ENCODE results near the gene FAM149B1.

The FAM149B1 gene

DNA sequence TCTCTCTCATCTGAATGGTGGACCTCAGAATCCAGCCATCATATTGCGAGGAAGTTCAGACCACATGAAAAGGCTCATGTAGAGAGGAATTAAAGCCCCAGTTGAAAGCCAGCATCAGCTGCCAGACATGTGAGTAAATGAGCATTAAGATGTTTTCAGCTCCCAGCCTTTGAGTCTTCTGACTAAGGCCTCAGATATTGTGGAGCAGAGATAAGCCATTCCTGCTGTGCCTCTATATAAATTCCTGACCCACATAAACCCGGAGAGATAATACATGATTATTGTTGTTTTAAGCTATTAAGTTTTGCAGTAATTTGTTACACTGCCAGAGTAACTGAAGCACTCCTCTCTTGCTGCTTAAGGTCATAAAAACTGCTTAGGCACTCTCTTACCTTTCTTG, 14.6 kb downstream of the FAM149B1 start:
- DNase-seq: no peak

DNA sequence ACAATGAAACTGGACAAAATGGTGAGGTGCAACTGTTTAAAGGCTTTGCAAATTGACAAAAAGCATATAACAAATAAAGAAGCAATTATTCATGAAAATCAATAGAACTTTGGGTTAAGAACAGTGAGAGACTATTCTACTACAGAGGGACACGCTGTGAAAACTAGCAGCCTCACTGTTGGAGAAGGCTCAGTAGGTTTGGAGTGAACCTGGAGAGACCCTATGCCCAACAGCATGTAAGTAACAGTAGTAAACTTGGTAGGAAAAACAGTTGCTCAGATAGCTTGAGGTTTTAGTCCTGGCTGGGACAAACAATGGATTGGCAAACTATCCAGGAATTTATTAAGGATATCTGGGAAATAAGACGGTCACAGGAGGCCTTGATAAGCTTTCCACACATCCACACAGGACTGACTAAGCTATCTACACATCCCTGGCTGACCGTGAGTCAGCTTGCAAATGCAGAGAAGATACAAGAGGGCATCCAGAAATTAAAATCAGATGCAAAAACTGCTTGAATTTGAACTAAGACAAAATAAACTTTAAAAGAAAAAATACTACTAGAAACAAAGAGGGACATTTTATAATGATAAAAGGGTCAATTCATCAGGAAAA, 15.9 kb downstream of the FAM149B1 start:
- DNase-seq: no peak

DNA sequence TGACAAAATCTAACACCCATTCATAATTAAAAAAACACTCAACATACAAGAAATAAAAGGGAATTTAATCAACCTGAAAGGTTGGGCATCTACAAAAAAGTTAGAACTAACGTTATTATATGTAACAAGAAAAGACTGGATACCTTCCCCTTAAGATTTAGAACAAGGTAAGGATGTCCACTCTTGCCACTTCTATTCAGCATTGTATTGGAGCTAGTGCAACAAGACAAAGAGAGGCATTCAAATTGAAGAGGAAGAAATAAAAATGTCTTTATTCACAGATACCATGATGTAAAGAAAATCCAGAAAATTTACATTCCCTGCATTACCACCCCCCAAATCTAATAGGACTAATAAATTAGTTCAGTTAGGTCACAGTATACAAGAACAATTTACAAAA, 18.3 kb downstream of the FAM149B1 start:
- DNase-seq: no peak

DNA sequence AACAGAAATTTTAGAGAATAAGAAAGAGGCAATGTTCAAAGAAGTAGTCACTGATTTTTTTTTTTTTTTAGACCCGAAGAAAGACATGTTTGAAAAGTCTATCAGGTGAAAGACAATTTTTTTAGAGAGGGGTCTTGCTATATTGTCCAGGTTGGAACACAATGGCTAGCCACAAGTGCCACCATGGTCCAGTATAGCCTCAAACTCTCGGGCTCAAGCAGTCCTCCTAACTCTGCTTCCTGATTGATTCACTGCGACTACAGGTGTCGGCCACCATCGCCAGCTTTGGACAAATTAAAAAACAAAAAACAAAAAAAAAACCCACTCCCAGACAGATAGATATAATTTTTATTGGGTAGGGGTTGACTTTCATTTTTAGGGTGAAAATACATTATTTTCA, 22.3 kb downstream of the FAM149B1 start:
- no peak for DNase-seq

DNA sequence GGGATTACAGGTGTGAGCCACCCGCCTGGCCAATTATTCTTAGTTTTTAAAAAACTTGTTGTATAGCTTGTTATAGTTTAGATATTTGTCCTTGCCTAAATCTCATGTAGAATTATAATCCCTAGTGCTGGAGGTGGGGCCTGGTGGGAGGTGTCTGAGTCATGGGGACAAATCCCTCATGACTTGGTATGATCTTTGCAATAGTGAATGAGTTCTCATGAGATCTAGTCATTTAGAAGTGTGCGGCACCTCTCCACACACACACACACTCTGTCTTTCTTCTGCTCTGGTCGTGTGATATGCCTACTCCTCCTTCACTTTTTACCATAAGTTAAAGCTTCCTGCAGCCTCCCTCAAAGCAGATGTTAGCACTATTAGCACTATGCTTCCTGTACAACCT, 37.2 kb downstream of the FAM149B1 start:
- no peak for DNase-seq

DNA sequence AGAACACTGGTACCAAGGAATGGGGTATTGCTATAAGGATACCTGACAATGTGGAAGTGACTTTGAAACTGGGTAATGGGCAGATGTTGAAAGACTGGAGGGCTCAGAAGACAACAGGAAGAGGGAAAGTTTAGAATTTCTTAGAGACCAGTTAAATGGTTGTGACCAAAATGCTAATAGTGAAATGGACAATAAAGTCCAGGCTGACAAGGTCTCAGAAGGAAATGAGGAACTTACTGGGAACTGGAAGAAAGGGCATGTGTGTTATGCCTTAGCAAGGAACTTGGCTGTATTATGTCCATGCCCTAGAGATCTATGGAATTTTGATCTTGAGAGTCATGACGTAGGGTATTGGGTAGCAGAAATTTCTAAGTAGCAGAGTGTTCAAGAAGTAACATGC, 38.0 kb downstream of the FAM149B1 start:
- no peak for DNase-seq

DNA sequence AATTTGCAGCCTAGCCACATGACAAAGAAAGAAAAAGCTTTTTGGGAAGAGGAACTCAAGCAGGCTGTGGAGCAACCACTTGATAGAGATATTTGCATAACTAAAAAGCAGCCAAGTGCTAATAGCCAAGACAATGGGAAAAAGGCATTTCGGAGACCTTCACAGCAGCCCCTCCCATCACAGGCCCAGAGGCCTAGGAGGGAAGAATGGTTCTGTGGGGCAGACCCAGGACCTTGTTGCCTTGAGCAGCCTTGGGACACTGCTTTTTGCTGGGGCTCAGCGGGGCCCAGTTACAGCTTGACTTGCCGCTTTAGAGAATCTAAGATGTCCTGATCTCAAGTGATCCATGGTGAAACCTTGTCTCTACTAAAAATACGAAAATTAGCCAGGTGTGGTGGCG, 38.5 kb downstream of the FAM149B1 start:
- DNase-seq: no peak

DNA sequence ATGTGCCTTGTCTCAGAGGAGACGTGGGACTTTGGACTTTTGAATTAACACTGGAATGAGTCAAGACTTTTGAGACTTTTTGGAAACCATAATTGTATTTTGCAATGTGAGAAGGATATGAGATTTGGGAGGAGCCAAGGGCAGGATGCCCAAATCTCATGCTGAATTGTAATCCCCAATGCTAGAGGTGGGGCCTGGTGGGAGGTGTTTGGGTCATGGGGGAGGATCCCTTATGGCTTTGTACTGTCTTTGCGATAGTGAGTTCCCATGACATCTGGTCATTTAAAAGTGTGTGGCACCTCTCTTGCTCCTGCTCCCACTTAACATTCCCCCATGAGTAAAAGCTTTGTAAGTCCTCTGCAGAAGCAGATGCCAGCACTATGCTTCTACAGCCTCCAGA, 40.0 kb downstream of the FAM149B1 start:
- no peak for DNase-seq

DNA sequence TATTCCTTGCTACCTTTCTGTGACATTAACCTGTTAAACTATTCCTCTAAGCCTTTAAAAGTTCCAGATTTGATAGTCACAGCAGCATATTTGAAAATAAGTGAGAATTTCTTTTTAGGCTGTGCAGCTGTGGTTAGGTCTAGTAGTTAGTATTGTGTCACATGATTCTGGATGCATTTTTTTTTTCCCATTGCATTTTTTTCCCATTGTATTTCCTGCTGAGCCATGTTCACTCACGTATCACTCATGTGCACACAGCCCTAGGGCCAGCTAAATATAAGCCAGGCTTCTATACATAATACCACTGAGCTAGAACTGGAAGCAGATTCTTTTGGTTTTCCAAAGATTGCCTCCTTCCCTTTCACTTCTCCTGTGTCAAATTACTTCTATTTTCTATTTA, 41.8 kb downstream of the FAM149B1 start:
- no peak for DNase-seq

DNA sequence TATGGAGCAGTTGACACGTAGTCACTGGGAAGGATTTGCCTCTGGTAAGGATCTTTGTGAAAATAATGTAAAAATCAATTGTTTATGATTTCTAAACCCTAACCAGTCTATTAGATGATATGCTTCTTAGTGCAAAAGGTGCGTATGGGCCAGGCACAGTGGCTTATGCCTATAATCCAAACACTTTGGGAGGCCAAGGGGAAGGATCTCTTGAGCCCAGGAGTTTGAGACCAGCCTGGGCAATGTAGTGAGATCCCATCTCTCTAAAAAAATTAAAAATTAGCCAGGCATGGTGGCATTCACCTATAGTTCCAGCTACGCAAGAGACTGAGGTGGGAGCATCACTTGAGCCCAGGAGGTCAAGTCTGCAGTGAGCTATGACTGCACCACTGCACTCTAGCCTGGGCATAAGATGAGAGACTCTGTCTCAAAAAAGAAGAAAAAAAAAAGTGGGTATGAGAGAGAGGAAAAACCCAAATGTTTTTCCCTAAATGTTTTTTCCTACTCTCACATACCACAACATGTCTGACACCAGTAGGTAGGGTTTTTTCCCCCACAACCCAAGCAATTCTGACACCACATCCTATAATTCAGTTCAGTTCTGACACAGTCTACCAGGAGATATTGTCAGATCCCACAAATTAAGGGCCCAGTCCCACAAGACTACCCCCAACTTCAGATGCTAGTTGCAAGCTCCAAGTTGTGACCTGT, 42.6 kb downstream of the FAM149B1 start:
- DNase-seq: no peak

DNA sequence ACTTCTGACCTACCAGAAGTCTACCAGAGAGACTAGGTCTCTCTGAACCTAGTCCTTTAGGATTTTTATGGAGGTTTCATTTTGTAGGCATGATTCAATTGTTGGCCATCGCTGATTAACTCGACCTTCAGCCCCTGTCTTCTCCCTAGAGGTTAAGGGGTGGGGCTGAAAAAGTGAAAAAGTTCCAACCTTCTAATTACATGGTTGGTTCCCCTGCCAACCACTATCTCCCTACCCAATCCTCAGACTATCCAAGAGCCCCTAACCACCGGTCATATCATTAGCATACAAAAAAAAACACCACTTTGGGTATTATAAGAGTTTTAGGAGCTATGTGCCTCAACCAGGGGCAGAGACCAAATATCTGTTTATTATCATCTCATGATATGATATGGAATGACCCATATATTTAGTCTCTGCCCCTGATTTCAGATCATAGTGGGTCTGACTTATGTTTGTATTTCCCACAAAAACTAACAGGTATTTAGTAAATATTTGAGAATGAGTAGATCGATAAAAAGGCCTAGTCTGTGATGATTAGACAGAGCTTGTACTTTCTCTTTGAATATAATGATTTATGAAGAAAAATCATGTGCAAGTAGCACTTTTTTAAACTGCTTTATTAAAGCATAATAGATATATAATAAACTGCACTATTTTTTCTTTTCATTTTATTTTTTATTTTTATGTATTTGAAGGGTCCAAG, 43.3 kb downstream of the FAM149B1 start:
- DNase-seq: no peak

DNA sequence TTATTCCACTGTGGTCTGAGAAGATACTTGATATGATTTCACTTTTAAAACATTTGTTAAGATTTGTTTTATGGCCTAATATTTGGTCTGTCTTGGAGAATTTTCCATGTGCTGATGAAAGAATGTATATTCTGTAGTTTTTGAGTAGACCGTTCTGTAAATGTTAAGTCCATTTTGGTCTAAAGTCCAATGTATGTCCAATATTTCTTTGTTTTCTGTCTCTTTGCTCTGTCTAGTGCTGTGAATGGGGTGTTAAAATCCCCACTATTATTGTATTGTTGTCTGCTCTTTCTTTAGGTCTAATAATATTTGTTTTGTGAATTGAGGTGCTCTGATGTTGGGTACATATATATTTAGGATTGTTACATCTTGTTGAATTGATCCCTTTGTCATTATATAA, 47.8 kb downstream of the FAM149B1 start:
- no peak for DNase-seq

DNA sequence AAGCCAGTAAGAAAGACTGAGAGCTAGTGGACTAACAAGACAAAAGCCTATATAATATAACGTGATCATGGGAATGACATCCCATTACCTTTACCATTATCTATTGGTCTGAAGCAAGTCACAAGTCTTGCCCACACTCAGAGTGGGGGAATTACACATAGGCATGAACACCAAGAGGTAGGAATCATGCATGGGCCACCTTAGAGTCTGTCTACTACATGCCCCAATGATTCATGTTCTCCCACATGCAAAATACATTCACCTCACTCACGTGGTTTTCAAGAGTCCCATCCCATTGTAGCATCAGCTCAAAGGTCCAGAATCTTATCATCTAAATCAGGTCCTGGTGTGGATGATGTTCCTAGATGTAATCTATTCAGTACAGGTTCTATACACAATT, 49.7 kb downstream of the FAM149B1 start:
- DNase-seq: no peak

DNA sequence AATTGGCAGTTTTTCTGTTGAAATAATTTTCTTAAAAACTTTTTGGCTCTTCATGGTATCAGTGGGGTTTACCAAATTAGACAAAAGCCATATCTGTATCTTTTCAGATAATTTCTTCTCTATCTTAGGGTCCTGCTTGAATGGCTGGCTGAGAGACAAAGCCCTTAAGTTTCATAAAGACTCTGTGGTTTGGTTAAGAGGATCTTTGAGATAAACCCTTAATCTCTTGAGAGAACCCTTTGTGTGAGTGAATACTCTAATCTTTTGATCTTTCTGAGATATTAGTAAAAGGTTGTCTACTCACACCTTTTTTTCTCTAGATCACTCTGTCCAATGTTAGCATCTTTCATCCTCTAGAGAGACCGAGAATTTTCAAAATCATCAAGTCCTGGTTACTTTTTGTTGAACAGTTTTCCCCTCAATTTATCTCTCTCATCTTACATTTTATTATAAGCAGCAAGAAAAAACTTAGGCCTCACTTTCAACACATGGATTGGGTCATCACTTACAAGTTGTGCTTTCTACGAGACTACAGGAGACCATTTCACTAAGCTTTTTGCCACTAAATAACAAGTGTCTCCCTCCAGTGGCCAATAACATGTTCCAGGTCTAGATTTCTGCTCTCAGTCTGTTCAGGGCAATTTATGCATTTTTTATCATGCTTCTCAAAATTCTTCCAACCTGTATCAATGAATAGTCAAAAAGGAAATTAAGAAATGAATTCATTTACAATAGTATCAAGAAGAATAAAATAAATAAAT, 50.7 kb downstream of the FAM149B1 start:
- no peak for DNase-seq

DNA sequence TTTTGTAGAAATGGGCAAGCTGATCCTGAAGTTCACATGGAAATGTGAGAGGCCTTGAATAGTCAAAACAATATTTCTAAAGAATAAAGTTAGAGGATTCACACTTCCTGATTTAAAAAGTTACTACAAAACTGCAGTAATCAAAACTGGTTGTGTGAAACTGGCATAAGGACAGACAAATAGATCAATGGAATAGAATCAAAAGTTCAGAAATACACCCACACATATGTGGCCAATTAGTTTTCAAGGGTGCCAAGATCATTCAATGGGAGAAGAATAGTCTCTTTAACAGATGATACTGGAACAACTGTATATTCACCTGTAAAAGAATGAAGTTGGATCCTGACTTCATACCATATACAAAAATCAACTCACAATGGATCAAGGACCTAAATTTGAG, 51.5 kb downstream of the FAM149B1 start:
- DNase-seq: no peak

DNA sequence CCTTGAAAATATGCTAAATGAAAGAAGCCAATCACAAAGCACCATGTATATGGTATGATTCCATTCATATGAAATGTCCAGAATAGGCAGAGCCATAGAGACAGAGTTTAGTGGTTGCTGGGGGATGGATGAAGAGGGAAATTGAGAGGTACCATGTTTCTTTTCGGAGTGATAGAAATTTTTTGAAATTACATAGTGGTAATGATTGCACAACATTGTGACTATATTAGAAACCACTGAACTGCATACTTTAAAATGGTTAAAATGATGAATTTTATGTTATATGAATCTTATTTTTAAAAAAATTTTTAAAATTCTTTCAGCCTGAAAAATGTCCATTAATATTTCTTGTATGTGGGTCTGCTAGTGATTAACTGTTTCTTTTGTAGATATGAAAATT, 53.1 kb downstream of the FAM149B1 start:
- DNase-seq: no peak

DNA sequence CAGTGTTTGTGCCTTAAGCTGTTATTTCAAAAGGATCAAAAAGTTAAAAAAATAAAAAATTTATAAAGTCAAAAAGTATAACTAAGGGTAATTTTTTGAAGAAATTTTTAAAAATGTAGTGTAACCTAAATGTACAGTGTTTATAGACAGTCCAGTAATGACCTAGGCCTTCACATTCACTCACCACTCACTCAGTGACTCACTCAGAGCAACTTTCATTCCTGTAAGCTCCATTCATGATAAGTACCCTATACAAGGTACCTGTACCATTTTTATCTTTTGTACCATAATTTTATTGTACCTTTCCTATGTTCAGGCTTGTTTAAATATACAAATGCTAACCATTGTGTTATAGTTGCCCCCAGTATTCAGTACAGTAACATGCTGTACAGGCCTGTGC, 57.6 kb downstream of the FAM149B1 start:
- no peak for DNase-seq

DNA sequence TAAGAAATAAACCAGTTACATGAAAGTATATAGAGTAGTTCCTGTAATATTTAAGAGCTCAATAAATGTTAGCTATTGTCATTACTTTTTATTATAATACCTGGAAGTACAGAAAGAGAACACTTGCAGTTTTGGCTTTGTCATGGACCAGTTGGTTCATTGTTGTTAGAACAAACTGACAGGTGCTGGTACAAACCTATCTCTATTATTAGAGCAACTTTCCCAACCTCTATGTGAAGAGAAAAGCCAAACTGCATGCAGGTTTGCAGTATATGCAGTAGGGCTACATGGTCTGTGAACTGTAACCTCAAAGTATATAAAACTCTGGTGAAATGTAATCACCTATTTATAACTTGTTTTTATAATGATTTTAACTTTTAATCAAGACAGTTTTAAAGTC, 58.7 kb downstream of the FAM149B1 start:
- no peak for DNase-seq

DNA sequence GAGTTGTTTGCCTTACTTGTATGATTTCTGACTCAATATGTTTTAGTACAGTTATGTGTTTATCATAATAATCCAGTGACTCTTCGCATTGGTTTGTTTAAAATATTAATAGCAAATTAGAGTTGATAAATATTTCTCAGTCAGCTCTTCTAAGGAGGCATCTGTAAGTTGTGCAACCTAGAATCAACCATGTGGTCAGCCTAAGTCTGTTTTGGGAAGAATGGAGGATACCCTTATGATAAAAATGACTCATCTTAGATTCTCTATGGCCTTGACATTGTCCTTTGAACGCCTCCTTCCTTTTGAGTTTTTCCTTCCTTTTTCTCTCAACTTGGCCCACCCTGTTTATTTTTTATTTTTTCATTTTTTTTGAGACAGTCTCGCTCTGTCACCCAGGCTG, 60.3 kb downstream of the FAM149B1 start:
- DNase-seq: no peak

DNA sequence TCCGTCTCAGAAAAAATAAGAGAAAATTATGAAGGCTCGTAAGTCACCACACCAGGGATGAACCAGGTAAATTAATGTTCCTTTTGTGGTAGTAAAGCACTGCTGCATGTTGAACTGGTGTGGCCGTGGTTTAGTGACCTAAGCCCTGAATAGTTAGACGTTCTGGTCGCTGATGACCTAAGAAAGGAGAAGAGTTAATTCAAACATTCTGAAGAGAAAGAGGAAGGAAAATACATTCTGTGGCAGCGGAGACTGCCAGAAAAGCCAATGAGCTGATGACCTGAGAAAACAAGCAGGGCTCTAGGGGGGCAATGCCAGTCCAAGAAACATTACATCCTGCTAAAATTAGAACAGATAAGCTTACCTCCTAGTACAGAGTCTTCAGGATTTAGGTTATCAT, 61.6 kb downstream of the FAM149B1 start:
- no peak for DNase-seq

DNA sequence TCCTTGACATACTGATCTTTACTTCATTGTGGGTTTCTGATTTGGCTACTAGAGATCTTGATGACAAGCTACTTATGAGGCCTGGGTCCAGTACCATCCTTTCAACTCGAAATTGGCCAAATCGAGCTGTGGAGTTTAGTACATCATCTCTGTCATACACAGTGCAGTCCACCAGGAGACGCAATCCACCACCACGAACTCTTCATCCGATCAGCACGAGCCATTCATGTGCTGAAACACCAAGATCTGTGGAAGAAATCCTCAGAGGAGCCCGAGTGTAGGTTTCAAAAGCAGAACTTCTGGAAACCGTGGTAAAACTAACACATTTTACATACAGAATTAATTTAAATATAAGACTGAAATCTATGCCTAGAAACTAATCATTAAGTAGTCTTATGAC, 65.0 kb downstream of the FAM149B1 start:
- DNase-seq: no peak

DNA sequence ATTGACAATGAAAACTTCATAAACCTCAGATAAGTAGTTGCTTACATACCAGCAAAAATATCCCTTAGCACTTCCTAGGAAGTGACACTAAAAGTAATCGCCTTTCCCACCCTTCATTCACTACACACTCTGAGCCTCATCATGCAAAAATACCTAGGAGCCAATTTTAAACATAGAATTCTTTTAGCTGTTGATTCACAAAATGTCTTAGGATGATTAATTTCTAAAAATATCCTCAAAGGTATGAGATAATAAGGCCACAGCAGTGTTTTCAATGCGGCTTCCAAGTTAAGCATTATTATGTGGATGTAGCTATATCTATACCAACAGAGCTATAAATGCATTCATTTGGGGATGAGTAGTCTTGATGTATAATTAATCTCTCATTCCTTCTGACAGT, 66.0 kb downstream of the FAM149B1 start:
- DNase-seq: no peak

DNA sequence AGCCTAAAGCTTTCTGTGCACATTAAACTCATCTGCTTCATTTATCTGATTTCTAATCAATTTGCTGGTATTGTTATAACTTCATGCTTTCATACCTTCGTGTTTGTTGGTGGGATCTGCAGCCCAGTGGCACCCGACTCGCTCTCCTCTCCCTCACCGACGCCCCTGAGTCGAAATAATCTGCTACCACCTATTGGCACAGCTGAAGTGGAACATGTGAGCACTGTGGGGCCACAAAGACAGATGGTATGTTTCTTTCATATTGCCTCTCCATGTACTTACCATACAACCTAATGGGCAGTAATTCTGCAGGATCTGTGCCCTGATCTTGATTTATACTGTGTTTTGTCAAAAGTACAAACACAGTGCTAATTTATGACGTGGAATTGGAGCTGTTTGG, 66.8 kb downstream of the FAM149B1 start:
- no peak for DNase-seq

Measured in NCI-H1105 (cell line).